ENCODE results near the gene RFX6.

DNA sequence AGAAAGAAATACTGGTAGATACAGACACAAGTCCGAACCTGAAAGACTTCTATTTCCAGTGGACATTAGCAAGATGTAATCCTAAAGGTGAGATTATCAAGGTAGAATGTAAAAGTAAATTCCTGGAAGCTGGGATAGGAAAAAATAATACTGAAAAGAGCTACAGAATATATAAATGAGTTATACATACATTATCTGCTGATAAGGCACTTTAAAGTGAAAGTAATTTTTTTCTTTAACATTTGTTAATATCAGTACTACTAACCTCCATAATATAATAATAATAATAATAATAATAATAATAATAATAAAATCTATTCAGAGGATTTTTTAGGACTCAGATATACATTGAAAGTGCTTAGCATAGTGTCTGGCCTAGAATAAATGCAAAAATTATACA lies 102.5 kb downstream of the RFX6 start:
- no peak for TF ChIP-seq POLR2A (IDR thresholded peaks at IDR 0.05; ENCODE audit: borderline replicate concordance, extremely low read depth, insufficient read depth, insufficient read length)
- no peak for TF ChIP-seq EZH2 (IDR thresholded peaks at IDR 0.05)
- TF ChIP-seq, protein P1, sequence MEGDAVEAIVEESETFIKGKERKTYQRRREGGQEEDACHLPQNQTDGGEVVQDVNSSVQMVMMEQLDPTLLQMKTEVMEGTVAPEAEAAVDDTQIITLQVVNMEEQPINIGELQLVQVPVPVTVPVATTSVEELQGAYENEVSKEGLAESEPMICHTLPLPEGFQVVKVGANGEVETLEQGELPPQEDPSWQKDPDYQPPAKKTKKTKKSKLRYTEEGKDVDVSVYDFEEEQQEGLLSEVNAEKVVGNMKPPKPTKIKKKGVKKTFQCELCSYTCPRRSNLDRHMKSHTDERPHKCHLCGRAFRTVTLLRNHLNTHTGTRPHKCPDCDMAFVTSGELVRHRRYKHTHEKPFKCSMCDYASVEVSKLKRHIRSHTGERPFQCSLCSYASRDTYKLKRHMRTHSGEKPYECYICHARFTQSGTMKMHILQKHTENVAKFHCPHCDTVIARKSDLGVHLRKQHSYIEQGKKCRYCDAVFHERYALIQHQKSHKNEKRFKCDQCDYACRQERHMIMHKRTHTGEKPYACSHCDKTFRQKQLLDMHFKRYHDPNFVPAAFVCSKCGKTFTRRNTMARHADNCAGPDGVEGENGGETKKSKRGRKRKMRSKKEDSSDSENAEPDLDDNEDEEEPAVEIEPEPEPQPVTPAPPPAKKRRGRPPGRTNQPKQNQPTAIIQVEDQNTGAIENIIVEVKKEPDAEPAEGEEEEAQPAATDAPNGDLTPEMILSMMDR (IDR thresholded peaks at IDR 0.05 in 2 of 3, conservative IDR thresholded peaks at IDR 0.05 in 1 of 3; ENCODE audit: borderline replicate concordance in 1 of 3, insufficient read depth in 1 of 3, low read depth in 2 of 3, low read length in 2 of 3), result no peak
- no peak for TF ChIP-seq ZNF274 (IDR thresholded peaks at IDR 0.05; ENCODE audit: low read depth, low read length)
- no peak for TF ChIP-seq ELF1 (IDR thresholded peaks at IDR 0.05; ENCODE audit: borderline replicate concordance, low read depth)

Data from HCT116 (cell line).